Measurements from ENCODE around the gene RNU1-3.
A peak's percentile ranks its signal among the peaks of the same experiment; 100 is the strongest.
"Not testable (repeated sequence)": the region's sequence is repeated elsewhere in the genome, so short reads cannot be mapped to it uniquely, and the experiment has no call there.

Gene RNU1-3

DNA sequence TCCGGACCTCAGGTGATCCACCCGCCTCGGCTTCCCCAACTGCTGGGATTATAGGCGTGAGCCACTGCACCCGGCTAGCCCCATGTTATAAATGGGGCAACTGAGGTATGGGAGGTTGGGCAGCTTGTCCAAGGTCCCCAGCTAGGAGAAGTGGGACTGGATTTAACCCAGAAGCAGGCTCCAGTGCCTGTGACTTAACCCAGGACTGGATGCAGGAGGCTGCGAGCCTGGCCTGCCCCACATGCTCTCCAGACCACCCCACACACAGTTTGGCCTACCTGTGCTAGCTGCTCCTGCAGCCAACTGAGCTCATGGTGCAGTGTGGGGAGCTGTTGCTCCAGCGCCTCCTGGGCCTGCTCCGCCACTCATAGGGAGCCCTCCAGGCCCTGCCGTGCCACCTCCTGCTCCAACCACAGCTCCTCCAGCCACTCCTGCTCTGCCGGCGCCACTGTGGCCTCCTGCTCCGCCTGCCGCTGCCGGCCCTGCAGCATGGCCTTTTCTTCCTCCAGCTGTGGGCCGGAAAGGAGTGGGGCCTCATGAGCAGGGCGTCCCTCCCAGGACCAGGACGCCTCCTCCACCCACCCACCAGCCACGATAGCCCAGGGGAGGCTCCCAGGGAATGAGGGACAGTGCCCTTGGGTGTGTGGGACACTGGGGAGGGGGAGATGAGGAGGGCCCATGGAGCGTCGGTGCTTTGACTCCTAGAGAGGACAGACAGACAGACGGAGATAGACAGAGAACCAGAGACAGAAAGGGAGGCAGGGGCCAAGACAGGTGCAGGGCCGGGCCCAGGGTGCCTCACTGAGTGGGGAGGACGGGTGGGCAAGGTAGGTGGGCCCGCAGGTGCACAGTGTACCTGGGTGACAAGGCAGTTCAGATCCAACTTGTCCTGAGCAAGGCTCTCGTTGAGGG lies 41.0 kb downstream of the RNU1-3 start:
- Histone ChIP-seq H2AFZ (ENCODE audit: low read depth) (no peak overlapping the region), H3K36me3 (ENCODE audit: insufficient read depth) (no peaks in the 10 kb centered on the region), H3K9ac (no peak overlapping the region), H3K4me3 (IDR thresholded peaks at IDR 0.05; ENCODE audit: insufficient read depth, low read depth, low read length) (no peak overlapping the region), H3K79me2 (ENCODE audit: insufficient read depth, low read depth) (no peaks in the 10 kb centered on the region), H3K27me3 (ENCODE audit: insufficient read depth, low read depth) (no peaks in the 10 kb centered on the region), H3K4me2 (no peak overlapping the region), H4K20me1 (ENCODE audit: insufficient read depth) (no peaks in the 10 kb centered on the region), H3K27ac (no peak overlapping the region), H3K4me1 (ENCODE audit: low read depth, poor library complexity, severe bottlenecking) (peaks cover 2% of the 10 kb centered on the region)
- TF ChIP-seq, protein P1, sequence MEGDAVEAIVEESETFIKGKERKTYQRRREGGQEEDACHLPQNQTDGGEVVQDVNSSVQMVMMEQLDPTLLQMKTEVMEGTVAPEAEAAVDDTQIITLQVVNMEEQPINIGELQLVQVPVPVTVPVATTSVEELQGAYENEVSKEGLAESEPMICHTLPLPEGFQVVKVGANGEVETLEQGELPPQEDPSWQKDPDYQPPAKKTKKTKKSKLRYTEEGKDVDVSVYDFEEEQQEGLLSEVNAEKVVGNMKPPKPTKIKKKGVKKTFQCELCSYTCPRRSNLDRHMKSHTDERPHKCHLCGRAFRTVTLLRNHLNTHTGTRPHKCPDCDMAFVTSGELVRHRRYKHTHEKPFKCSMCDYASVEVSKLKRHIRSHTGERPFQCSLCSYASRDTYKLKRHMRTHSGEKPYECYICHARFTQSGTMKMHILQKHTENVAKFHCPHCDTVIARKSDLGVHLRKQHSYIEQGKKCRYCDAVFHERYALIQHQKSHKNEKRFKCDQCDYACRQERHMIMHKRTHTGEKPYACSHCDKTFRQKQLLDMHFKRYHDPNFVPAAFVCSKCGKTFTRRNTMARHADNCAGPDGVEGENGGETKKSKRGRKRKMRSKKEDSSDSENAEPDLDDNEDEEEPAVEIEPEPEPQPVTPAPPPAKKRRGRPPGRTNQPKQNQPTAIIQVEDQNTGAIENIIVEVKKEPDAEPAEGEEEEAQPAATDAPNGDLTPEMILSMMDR (conservative IDR thresholded peaks at IDR 0.05; ENCODE audit: low read depth, low read length), result no peak; the same call in 1 of the 2 replicates

DNA sequence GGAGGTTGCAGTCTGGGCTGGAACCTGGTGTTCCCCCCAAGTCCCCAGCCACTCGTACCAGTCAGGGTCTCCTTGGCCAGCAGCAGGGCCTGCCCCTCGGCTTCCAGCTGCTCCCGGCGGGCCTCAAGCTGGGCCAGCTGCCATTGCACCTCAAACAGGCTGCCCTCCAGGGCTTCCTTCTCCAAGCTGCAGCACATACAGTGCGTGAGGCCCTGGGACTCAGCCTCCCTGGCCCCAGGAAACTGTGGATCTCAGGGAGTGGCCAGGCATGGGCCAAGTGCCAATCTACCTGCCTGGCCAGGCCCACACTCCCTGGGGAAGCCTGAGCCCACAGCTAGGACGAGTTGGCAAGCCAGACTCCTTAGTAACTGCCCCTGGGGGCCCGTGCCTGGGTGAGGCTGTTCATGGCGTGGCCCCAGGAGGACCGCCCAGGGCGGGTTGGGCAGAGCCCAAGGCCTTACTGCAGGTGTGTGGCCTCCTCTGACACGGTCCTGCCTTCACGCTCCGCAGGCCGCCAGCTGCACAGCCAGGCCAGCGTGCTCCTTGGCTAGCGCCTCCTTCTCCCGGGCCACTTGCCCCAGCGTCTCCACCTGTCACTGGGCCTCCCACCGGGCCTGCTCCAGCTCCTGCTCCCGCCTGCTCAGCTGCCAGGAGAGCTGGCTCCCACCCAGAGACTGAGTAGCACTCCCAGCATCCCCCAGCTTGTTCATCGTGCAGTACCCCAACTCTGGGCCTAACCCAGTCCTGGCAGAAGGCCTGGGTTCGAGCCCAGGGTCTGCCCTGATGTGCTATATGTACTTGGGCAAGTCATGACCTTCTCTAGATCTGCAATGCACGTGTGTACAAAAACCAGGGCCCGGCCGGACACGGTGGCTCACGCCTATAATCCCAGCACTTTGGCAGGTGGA lies 42.7 kb downstream of the RNU1-3 start:
- not testable (repeated sequence) for H4K20me1 ChIP-seq (ENCODE audit: insufficient read depth); H3K4me1 ChIP-seq (ENCODE audit: low read depth, poor library complexity, severe bottlenecking); H3K4me3 ChIP-seq (IDR thresholded peaks at IDR 0.05; ENCODE audit: insufficient read depth, low read depth, low read length); H3K27ac ChIP-seq; H3K4me2 ChIP-seq; H3K36me3 ChIP-seq (ENCODE audit: insufficient read depth); H2AFZ ChIP-seq (ENCODE audit: low read depth); H3K27me3 ChIP-seq (ENCODE audit: insufficient read depth, low read depth); H3K79me2 ChIP-seq (ENCODE audit: insufficient read depth, low read depth); H3K9ac ChIP-seq

DNA sequence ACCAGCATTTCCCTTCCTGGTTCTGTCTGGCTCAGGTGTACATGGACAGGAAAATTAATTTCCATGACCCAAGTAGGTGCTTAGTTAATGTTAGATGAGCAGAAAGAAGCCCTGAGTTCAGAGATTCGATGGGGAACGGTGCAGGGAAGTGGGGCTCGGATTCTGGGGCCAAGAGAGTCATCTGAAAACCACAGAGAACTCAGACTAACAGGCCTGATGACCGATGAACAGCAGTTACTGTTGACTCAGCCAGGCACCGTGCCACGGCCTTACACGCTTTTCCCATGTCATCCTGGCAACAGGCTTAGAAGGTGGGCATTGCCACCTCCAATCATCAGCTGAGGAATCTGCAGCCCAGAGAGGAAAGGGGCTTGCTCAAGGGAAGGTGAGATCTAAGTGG lies 43.4 kb downstream of the RNU1-3 start:
- not testable (repeated sequence) for H4K20me1 ChIP-seq (ENCODE audit: insufficient read depth); H3K36me3 ChIP-seq (ENCODE audit: insufficient read depth); H3K27ac ChIP-seq; H3K79me2 ChIP-seq (ENCODE audit: insufficient read depth, low read depth); H3K27me3 ChIP-seq (ENCODE audit: insufficient read depth, low read depth); H3K4me1 ChIP-seq (ENCODE audit: low read depth, poor library complexity, severe bottlenecking); H3K4me2 ChIP-seq; H2AFZ ChIP-seq (ENCODE audit: low read depth); H3K4me3 ChIP-seq (IDR thresholded peaks at IDR 0.05; ENCODE audit: insufficient read depth, low read depth, low read length); H3K9ac ChIP-seq

DNA sequence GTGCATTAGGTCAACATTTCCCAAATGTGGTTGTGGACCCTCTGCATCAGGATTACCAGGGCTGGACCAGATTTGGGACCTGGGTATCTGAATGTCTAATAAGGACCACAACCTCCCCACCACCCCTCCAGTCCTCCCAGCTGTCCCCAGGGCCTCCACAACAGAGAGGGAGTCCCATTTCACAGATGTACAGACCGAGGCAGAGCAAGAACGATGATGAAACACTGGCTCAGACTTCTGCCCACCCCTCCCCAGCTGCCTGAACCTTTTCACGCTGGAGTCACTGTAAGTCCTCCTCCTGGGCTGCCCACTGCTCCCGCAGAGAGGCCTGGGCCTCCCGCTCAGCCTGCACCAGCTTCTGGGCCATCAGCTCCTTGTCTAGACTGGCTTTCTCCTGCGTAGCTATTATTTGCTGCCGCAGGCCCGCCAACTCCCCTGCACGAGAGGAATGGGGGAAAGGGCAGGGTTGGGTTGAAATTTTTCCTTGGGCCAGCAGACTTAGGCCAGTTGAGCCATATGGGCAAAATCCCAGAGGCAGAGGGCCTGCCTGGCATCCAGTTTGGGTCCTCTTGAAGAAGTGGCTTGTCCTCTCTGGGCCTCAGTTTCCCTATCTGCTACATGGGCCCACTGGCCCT lies 45.0 kb downstream of the RNU1-3 start:
- not testable (repeated sequence) for H3K27me3 ChIP-seq (ENCODE audit: insufficient read depth, low read depth); H3K4me1 ChIP-seq (ENCODE audit: low read depth, poor library complexity, severe bottlenecking)

DNA sequence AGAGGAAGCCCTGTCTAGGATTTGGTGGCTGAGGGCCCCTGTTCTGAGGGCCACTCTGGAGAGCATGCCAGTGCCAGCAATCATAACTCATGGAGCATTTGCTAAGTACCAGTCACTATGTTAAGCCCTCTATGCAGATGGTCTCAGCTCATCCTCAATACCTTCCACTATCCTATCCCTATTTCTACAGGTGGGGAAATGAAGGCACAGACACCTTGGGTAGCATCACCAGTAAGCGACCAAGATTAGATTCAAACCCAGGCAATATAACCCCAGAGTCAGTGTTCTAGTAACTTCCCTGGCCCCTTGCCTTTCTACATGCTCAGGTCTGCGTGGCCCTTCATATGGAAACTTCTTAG lies 45.5 kb downstream of the RNU1-3 start:
- no peaks in the 10 kb centered on the region for H3K27me3 ChIP-seq (ENCODE audit: insufficient read depth, low read depth)
- H3K79me2 ChIP-seq (ENCODE audit: insufficient read depth, low read depth), result no peaks in the 10 kb centered on the region
- no peak overlapping the region for H3K9ac ChIP-seq
- no peaks in the 10 kb centered on the region for H3K36me3 ChIP-seq (ENCODE audit: insufficient read depth)
- no peaks in the 10 kb centered on the region for H4K20me1 ChIP-seq (ENCODE audit: insufficient read depth)
- no peak overlapping the region for H3K4me3 ChIP-seq (IDR thresholded peaks at IDR 0.05; ENCODE audit: insufficient read depth, low read depth, low read length)
- TF ChIP-seq, protein P1 (conservative IDR thresholded peaks at IDR 0.05; ENCODE audit: low read depth, low read length), result peak; percentile 38
- H2AFZ ChIP-seq (ENCODE audit: low read depth), result no peak overlapping the region
- H3K4me1 ChIP-seq (ENCODE audit: low read depth, poor library complexity, severe bottlenecking), result peaks cover 3% of the 10 kb centered on the region
- H3K4me2 ChIP-seq, result no peak overlapping the region
- no peak overlapping the region for H3K27ac ChIP-seq

More for the DNA sequence above, 45.0 kb downstream of the RNU1-3 start:
- not testable (repeated sequence) for H3K9ac ChIP-seq; H4K20me1 ChIP-seq (ENCODE audit: insufficient read depth); H3K4me2 ChIP-seq; H3K79me2 ChIP-seq (ENCODE audit: insufficient read depth, low read depth); H3K36me3 ChIP-seq (ENCODE audit: insufficient read depth); H2AFZ ChIP-seq (ENCODE audit: low read depth); H3K4me3 ChIP-seq (IDR thresholded peaks at IDR 0.05; ENCODE audit: insufficient read depth, low read depth, low read length); H3K27ac ChIP-seq

DNA sequence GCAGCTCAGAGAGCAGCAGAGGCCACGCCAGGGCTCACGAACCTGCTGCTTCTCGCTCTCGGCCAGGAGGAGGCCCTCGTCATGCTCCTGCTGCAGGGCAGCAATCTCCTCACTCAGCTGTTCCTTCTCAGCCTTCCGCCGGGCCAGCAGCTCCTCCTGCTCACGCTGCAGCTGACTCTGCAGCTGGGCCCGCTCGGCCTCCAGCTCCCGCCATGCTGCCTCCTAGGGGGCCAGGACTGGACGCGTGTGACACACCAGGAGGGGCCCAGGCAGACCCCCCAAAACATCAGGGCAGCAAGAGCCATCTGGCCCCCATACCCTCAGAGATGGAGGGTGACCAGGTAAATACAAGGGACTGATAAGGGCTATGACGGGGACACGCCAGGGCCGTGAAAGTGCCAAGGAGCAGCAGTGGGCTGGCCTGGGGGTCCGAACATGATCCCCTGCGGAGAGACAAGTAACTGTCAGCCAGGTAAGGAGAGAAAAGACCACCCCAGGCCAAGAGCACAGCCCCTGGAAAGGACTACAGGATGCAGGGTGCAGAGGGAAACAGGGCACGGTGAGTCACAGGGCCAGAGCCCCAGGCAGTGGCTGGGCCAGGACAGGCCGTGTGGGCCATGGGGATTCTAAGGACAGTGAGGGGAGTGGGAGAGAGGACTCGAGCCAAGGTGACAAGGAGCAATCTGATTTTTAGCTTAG lies 46.8 kb downstream of the RNU1-3 start:
- H3K27ac ChIP-seq; H3K79me2 ChIP-seq (ENCODE audit: insufficient read depth, low read depth); H3K36me3 ChIP-seq (ENCODE audit: insufficient read depth): not testable (repeated sequence)

More for the DNA sequence above, 46.8 kb downstream of the RNU1-3 start:
- not testable (repeated sequence) for H3K9ac ChIP-seq; H3K4me3 ChIP-seq (IDR thresholded peaks at IDR 0.05; ENCODE audit: insufficient read depth, low read depth, low read length); H4K20me1 ChIP-seq (ENCODE audit: insufficient read depth); H3K27me3 ChIP-seq (ENCODE audit: insufficient read depth, low read depth); H3K4me2 ChIP-seq; H3K4me1 ChIP-seq (ENCODE audit: low read depth, poor library complexity, severe bottlenecking); H2AFZ ChIP-seq (ENCODE audit: low read depth)
